ENCODE results near the gene ABHD6.
"Not testable (repeated sequence)": the region's sequence is repeated elsewhere in the genome, so short reads cannot be mapped to it uniquely, and the experiment has no call there.

Gene ABHD6

GRCh38 chr3:58237238-58237940 is at the start of gene ABHD6:
TSS of gene ABHD6 (plus strand) at chr3:58237792. CDS start at chr3:58256587, 18,795 bp downstream.
- DNase-seq: peak; percentile 87

- DNase-seq: no peak
Observed at GRCh38 chr3:58188173-58188564, 49.4 kb upstream of the ABHD6 start.

- DNase-seq: no peak
Observed at GRCh38 chr3:58188921-58189451, 48.6 kb upstream of the ABHD6 start.

GRCh38 chr3:58189691-58190090 is 47.9 kb upstream of the ABHD6 start:
- DNase-seq: no peak

GRCh38 chr3:58190291-58190690 is 47.3 kb upstream of the ABHD6 start:
- no peak for DNase-seq

GRCh38 chr3:58190882-58191281 is 46.7 kb upstream of the ABHD6 start:
- no peak for DNase-seq

GRCh38 chr3:58191361-58191991 is 46.1 kb upstream of the ABHD6 start:
- DNase-seq: no peak

GRCh38 chr3:58192069-58192468 is 45.5 kb upstream of the ABHD6 start:
- no peak for DNase-seq

GRCh38 chr3:58193682-58194407 is 43.7 kb upstream of the ABHD6 start:
- no peak for DNase-seq

- no peak for DNase-seq
Observed at GRCh38 chr3:58197588-58197987, 40.0 kb upstream of the ABHD6 start.

GRCh38 chr3:58198362-58198761 is 39.2 kb upstream of the ABHD6 start:
- DNase-seq: no peak

GRCh38 chr3:58198804-58199203 is 38.8 kb upstream of the ABHD6 start:
- DNase-seq: no peak

GRCh38 chr3:58200121-58200709 is 37.4 kb upstream of the ABHD6 start:
- no peak for DNase-seq

GRCh38 chr3:58200846-58201355 is 36.7 kb upstream of the ABHD6 start:
- no peak for DNase-seq

GRCh38 chr3:58201451-58201850 is 36.1 kb upstream of the ABHD6 start:
- not testable (repeated sequence) for DNase-seq

- DNase-seq: no peak
Observed at GRCh38 chr3:58202917-58203360, 34.7 kb upstream of the ABHD6 start.

- no peak for DNase-seq
Observed at GRCh38 chr3:58203541-58203940, 34.1 kb upstream of the ABHD6 start.

- DNase-seq: no peak
Observed at GRCh38 chr3:58204720-58205119, 32.9 kb upstream of the ABHD6 start.

GRCh38 chr3:58205981-58206380 is 31.6 kb upstream of the ABHD6 start:
- DNase-seq: no peak

- no peak for DNase-seq
Observed at GRCh38 chr3:58206406-58207011, 31.1 kb upstream of the ABHD6 start.

GRCh38 chr3:58207954-58208353 is 29.6 kb upstream of the ABHD6 start:
- DNase-seq: no peak

GRCh38 chr3:58209933-58210332 is 27.7 kb upstream of the ABHD6 start:
- DNase-seq: no peak
